Spleen (tissue), 7 donors: ENCODE results near the gene LRCH1.

Source experiments
- CTCF ChIP-seq, 11 experiments: fragments of 200-600 bp in 7 of 11; fragments of 450-650 bp in 4 of 11; sonication (generic) in 4 of 11; IDR thresholded peaks in 8 of 11; conservative IDR thresholded peaks in 3 of 11; 1 replicate in 7 of 11; 2 replicates in 4 of 11; pipeline versions ENCODE4 v1.4.0 to v1.8.0; 2016 to 2021; ENCODE audit warnings: antibody characterized with exemption in 11 of 11, inconsistent platforms in 4 of 11, mild to moderate bottlenecking in 1 of 11
- POLR2A ChIP-seq, 3 donors: fragments of 450-650 bp; IDR thresholded peaks; one replicate each; pipeline ENCODE4 v1.5.1; 2017; ENCODE audit warnings: antibody characterized with exemption in 3 of 3, mild to moderate bottlenecking in 1 of 3
- POLR2AphosphoS5 ChIP-seq, 3 donors: sonication (generic); formaldehyde crosslinking; IDR thresholded peaks; one replicate each; pipeline ENCODE4 v1.5.1; 2017; ENCODE audit warnings: antibody characterized with exemption in 3 of 3
- donor health status: DM: no; HTN: no; CAD: no; lungs with moderate emphysema.
- donor health status: DM: no; HTN: no; CAD: no.
- donor health status: DM: no; HTN: no; CAD: no.

- TF ChIP-seq POLR2AphosphoS5 (IDR thresholded peaks at IDR 0.05) (no peak), CTCF (IDR thresholded peaks at IDR 0.05 in 8 of 11, conservative IDR thresholded peaks at IDR 0.05 in 3 of 11) (no peak), POLR2A (IDR thresholded peaks at IDR 0.05) (no peak)
Measured at GRCh38 chr13:46667687-46668281, 114.8 kb downstream of the LRCH1 start.
